ENCODE data around the gene SMTNL2. TPM values are rescaled to one million over a fixed set of nuclear protein-coding genes. Genes with fewer than 3 reads are reported as not detected.

Gene SMTNL2
- total RNA-seq, 5 donors from 2014 or later (not counting 1 experiment from before 2014, with no cell fraction given) = not detected

- ChIA-PET POLR2A (no interaction called here), CTCF (interaction anchor here (0.6 to 1.6 kb wide), 6 partner anchors 10 to 150 kb away, joined by 3 to 8 read pairs (median 4); partner anchors contain the start of gene SPNS2 (in 1 of the 2))
- ATAC-seq (replicated peaks in 1 of 4) (peak in 3 of 4 experiments; percentile 41 to 57 (median 45)), DNase-seq (peak in 7 of 35 experiments; percentile 15 to 62 (median 25))
- no peaks in the 10 kb centered on the region for H3K36me3 Mint-ChIP-seq
- H3K9me3 Mint-ChIP-seq = no peaks in the 10 kb centered on the region
- no peaks in the 10 kb centered on the region for H3K9me3 ChIP-seq
- no peak overlapping the region for H3K27ac Mint-ChIP-seq
- H3K27me3 Mint-ChIP-seq = no peaks in the 10 kb centered on the region
- no peak overlapping the region for H3K27ac ChIP-seq (ENCODE audit: low read length)
- peaks cover 0 to 5% of the 10 kb centered on the region in 2 experiments for H3K27me3 ChIP-seq (replicated peaks in 1 of 2; ENCODE audit: control insufficient read depth in 2 of 2, extremely low read depth in 1 of 2, insufficient read depth in 2 of 2, low read length in 1 of 2)
- peaks cover 0 to 12% of the 10 kb centered on the region in 2 experiments for H3K4me1 ChIP-seq (ENCODE audit: control insufficient read depth in 1 of 2, extremely low read depth in 1 of 2, insufficient read depth in 2 of 2, low read length in 2 of 2)
- no peak overlapping the region for H3K4me3 Mint-ChIP-seq
- no peaks in the 10 kb centered on the region for H3K36me3 ChIP-seq (ENCODE audit: control insufficient read depth in 2 of 2, extremely low read depth in 1 of 2, insufficient read depth in 1 of 2, low read length in 1 of 2)
- no peak overlapping the region for H3K4me3 ChIP-seq (ENCODE audit: control insufficient read depth in 1 of 2, extremely low read depth in 1 of 2, low read length in 1 of 2)
- peaks cover 21 to 38% (median 28%) of the 10 kb centered on the region in 3 donors for H3K4me1 Mint-ChIP-seq
- WGBS (ENCODE audit: insufficient coverage) = 60% methylated on average over 4 of the region's 5 CpGs
Observed at GRCh38 chr17:4566785-4567184, 17.5 kb upstream of the SMTNL2 start.

GRCh38 chr17:4569591-4569990 lies 14.7 kb upstream of the SMTNL2 start:
- peaks cover 16 to 27% (median 23%) of the 10 kb centered on the region in 3 donors for H3K4me1 Mint-ChIP-seq
- H3K27ac Mint-ChIP-seq = no peak overlapping the region
- H3K9me3 Mint-ChIP-seq = no peaks in the 10 kb centered on the region
- H3K36me3 Mint-ChIP-seq = no peaks in the 10 kb centered on the region
- H3K4me3 Mint-ChIP-seq = no peak overlapping the region
- H3K27me3 ChIP-seq (replicated peaks in 1 of 2; ENCODE audit: control insufficient read depth in 2 of 2, extremely low read depth in 1 of 2, insufficient read depth in 2 of 2, low read length in 1 of 2) = peaks cover 0 to 5% of the 10 kb centered on the region in 2 experiments
- no peaks in the 10 kb centered on the region for H3K36me3 ChIP-seq (ENCODE audit: control insufficient read depth in 2 of 2, extremely low read depth in 1 of 2, insufficient read depth in 1 of 2, low read length in 1 of 2)
- ATAC-seq (replicated peaks in 1 of 4) (no peak), DNase-seq (no peak)
- peaks cover 0 to 13% of the 10 kb centered on the region in 2 experiments for H3K4me1 ChIP-seq (ENCODE audit: control insufficient read depth in 1 of 2, extremely low read depth in 1 of 2, insufficient read depth in 2 of 2, low read length in 2 of 2)
- WGBS (ENCODE audit: insufficient coverage) = no CpG with 5 or more reads among the region's 1 CpG
- H3K4me3 ChIP-seq (ENCODE audit: control insufficient read depth in 1 of 2, extremely low read depth in 1 of 2, low read length in 1 of 2) = no peak overlapping the region
- no peaks in the 10 kb centered on the region for H3K27me3 Mint-ChIP-seq
- ChIA-PET CTCF (interaction anchor here in 1 of 2 donors (0.8 kb wide), 1 partner anchor 469 kb away, joined by 3 read pairs; no protein-coding TSS in a partner anchor), POLR2A (interaction anchor here in 1 of 2 donors (0.6 kb wide), 1 partner anchor 12 kb away, joined by 4 read pairs; no protein-coding TSS in a partner anchor)
- H3K9me3 ChIP-seq = no peaks in the 10 kb centered on the region
- H3K27ac ChIP-seq (ENCODE audit: low read length) = no peak overlapping the region

GRCh38 chr17:4572131-4572530 lies 12.2 kb upstream of the SMTNL2 start:
- no peaks in the 10 kb centered on the region for H3K36me3 ChIP-seq (ENCODE audit: control insufficient read depth in 2 of 2, extremely low read depth in 1 of 2, insufficient read depth in 1 of 2, low read length in 1 of 2)
- Mint-ChIP-seq H3K27me3 (no peaks in the 10 kb centered on the region), H3K4me1 (peaks cover 9 to 19% (median 16%) of the 10 kb centered on the region in 3 donors), H3K36me3 (no peaks in the 10 kb centered on the region), H3K9me3 (no peaks in the 10 kb centered on the region), H3K27ac (no peak overlapping the region), H3K4me3 (no peak overlapping the region)
- ChIA-PET POLR2A (no interaction called here), CTCF (interaction anchor here in 1 of 2 donors (0.6 kb wide), 1 partner anchor 780 kb away, joined by 4 read pairs; no protein-coding TSS in a partner anchor)
- WGBS (ENCODE audit: insufficient coverage) = 100% methylated on average over 3 of the region's 9 CpGs
- DNase-seq (no peak), ATAC-seq (replicated peaks in 1 of 4) (no peak)
- H3K27ac ChIP-seq (ENCODE audit: low read length) = no peak overlapping the region
- peaks cover 0 to 16% of the 10 kb centered on the region in 2 experiments for H3K27me3 ChIP-seq (replicated peaks in 1 of 2; ENCODE audit: control insufficient read depth in 2 of 2, extremely low read depth in 1 of 2, insufficient read depth in 2 of 2, low read length in 1 of 2)
- peaks cover 0 to 6% of the 10 kb centered on the region in 2 experiments for H3K4me1 ChIP-seq (ENCODE audit: control insufficient read depth in 1 of 2, extremely low read depth in 1 of 2, insufficient read depth in 2 of 2, low read length in 2 of 2)
- H3K9me3 ChIP-seq = no peaks in the 10 kb centered on the region
- H3K4me3 ChIP-seq (ENCODE audit: control insufficient read depth in 1 of 2, extremely low read depth in 1 of 2, low read length in 1 of 2) = no peak overlapping the region

- WGBS (ENCODE audit: insufficient coverage) = 73% methylated on average over 3 of the region's 4 CpGs
- no peaks in the 10 kb centered on the region for H3K36me3 Mint-ChIP-seq
Observed at GRCh38 chr17:4573115-4573514, 11.2 kb upstream of the SMTNL2 start.

GRCh38 chr17:4573669-4574068 lies 10.7 kb upstream of the SMTNL2 start:
- Histone ChIP-seq H3K36me3 (ENCODE audit: control insufficient read depth in 2 of 2, extremely low read depth in 1 of 2, insufficient read depth in 1 of 2, low read length in 1 of 2) (no peaks in the 10 kb centered on the region), H3K4me3 (ENCODE audit: control insufficient read depth in 1 of 2, extremely low read depth in 1 of 2, low read length in 1 of 2) (no peak overlapping the region), H3K27me3 (replicated peaks in 1 of 2; ENCODE audit: control insufficient read depth in 2 of 2, extremely low read depth in 1 of 2, insufficient read depth in 2 of 2, low read length in 1 of 2) (peaks cover 0 to 20% of the 10 kb centered on the region in 2 experiments), H3K9me3 (no peaks in the 10 kb centered on the region), H3K27ac (ENCODE audit: low read length) (no peak overlapping the region), H3K4me1 (ENCODE audit: control insufficient read depth in 1 of 2, extremely low read depth in 1 of 2, insufficient read depth in 2 of 2, low read length in 2 of 2) (peaks cover 0 to 6% of the 10 kb centered on the region in 2 experiments)
- H3K27me3 Mint-ChIP-seq = no peaks in the 10 kb centered on the region
- 10% methylated on average over 5 of the region's 7 CpGs for WGBS (ENCODE audit: insufficient coverage)
- ATAC-seq (replicated peaks in 1 of 4) (peak; percentile 58 to 99 (median 74)), DNase-seq (peak in 23 of 35 experiments; percentile 11 to 69 (median 24))
- H3K4me1 Mint-ChIP-seq = peaks cover 9 to 19% (median 16%) of the 10 kb centered on the region in 3 donors
- H3K9me3 Mint-ChIP-seq = no peaks in the 10 kb centered on the region
- POLR2A ChIA-PET = no interaction called here
- H3K4me3 Mint-ChIP-seq = no peak overlapping the region
- no peaks in the 10 kb centered on the region for H3K36me3 Mint-ChIP-seq
- CTCF ChIA-PET = interaction anchor here (0.6 to 0.7 kb wide), 3 partner anchors 27 to 710 kb away, joined by 3 read pairs; no protein-coding TSS in a partner anchor
- no peak overlapping the region for H3K27ac Mint-ChIP-seq

More at GRCh38 chr17:4573115-4573514, 11.2 kb upstream of the SMTNL2 start:
- no peaks in the 10 kb centered on the region for H3K9me3 ChIP-seq
- POLR2A ChIA-PET = no interaction called here
- H3K36me3 ChIP-seq (ENCODE audit: control insufficient read depth in 2 of 2, extremely low read depth in 1 of 2, insufficient read depth in 1 of 2, low read length in 1 of 2) = no peaks in the 10 kb centered on the region
- no peak overlapping the region for H3K4me3 ChIP-seq (ENCODE audit: control insufficient read depth in 1 of 2, extremely low read depth in 1 of 2, low read length in 1 of 2)
- no peak for ATAC-seq (replicated peaks in 1 of 4)
- no peak overlapping the region for H3K27ac ChIP-seq (ENCODE audit: low read length)
- Mint-ChIP-seq H3K27ac (no peak overlapping the region), H3K4me3 (no peak overlapping the region), H3K27me3 (no peaks in the 10 kb centered on the region), H3K4me1 (peaks cover 9 to 19% (median 16%) of the 10 kb centered on the region in 3 donors), H3K9me3 (no peaks in the 10 kb centered on the region)
- no peak for DNase-seq
- CTCF ChIA-PET = interaction anchor here in 1 of 2 donors (0.6 kb wide), 1 partner anchor 711 kb away, joined by 3 read pairs; no protein-coding TSS in a partner anchor
- H3K4me1 ChIP-seq (ENCODE audit: control insufficient read depth in 1 of 2, extremely low read depth in 1 of 2, insufficient read depth in 2 of 2, low read length in 2 of 2) = peaks cover 0 to 6% of the 10 kb centered on the region in 2 experiments
- peaks cover 0 to 20% of the 10 kb centered on the region in 2 experiments for H3K27me3 ChIP-seq (replicated peaks in 1 of 2; ENCODE audit: control insufficient read depth in 2 of 2, extremely low read depth in 1 of 2, insufficient read depth in 2 of 2, low read length in 1 of 2)

GRCh38 chr17:4574448-4575045 lies 9.8 kb upstream of the SMTNL2 start:
- no peaks in the 10 kb centered on the region for H3K36me3 ChIP-seq (ENCODE audit: control insufficient read depth in 2 of 2, extremely low read depth in 1 of 2, insufficient read depth in 1 of 2, low read length in 1 of 2)
- POLR2A ChIA-PET = no interaction called here
- peaks cover 9 to 16% (median 16%) of the 10 kb centered on the region in 3 donors for H3K4me1 Mint-ChIP-seq
- CTCF ChIA-PET = interaction anchor here in 1 of 2 donors (0.7 kb wide), 1 partner anchor 26 kb away, joined by 3 read pairs; no protein-coding TSS in a partner anchor
- H3K27me3 ChIP-seq (replicated peaks in 1 of 2; ENCODE audit: control insufficient read depth in 2 of 2, extremely low read depth in 1 of 2, insufficient read depth in 2 of 2, low read length in 1 of 2) = peaks cover 0 to 20% of the 10 kb centered on the region in 2 experiments
- no peak for DNase-seq
- peaks cover 0 to 6% of the 10 kb centered on the region in 2 experiments for H3K4me1 ChIP-seq (ENCODE audit: control insufficient read depth in 1 of 2, extremely low read depth in 1 of 2, insufficient read depth in 2 of 2, low read length in 2 of 2)
- no peak overlapping the region for H3K4me3 Mint-ChIP-seq
- no peak overlapping the region for H3K4me3 ChIP-seq (ENCODE audit: control insufficient read depth in 1 of 2, extremely low read depth in 1 of 2, low read length in 1 of 2)
- H3K27me3 Mint-ChIP-seq = no peaks in the 10 kb centered on the region
- no peak for ATAC-seq (replicated peaks in 1 of 4)
- H3K27ac Mint-ChIP-seq = no peak overlapping the region
- no peaks in the 10 kb centered on the region for H3K9me3 ChIP-seq
- 69% methylated on average over 3 of the region's 9 CpGs for WGBS (ENCODE audit: insufficient coverage)
- no peaks in the 10 kb centered on the region for H3K9me3 Mint-ChIP-seq
- no peaks in the 10 kb centered on the region for H3K36me3 Mint-ChIP-seq
- H3K27ac ChIP-seq (ENCODE audit: low read length) = no peak overlapping the region
